Stimulated activated CD4-positive, alpha-beta T cell treated with anti-CD3 and anti-CD28 coated beads, Interleukin-4, amount 100 ng/mL, for 1 hour (primary cell): Measurements from ENCODE around the gene SELENOF.
"Not testable (repeated sequence)": the region's sequence is repeated elsewhere in the genome, so short reads cannot be mapped to it uniquely, and the experiment has no call there.

ENCODE experiments used
- DNase-seq: peaks from one replicate; pipeline ENCODE4 v3.0.0-alpha.2; 2020

SELENOF gene

DNA sequence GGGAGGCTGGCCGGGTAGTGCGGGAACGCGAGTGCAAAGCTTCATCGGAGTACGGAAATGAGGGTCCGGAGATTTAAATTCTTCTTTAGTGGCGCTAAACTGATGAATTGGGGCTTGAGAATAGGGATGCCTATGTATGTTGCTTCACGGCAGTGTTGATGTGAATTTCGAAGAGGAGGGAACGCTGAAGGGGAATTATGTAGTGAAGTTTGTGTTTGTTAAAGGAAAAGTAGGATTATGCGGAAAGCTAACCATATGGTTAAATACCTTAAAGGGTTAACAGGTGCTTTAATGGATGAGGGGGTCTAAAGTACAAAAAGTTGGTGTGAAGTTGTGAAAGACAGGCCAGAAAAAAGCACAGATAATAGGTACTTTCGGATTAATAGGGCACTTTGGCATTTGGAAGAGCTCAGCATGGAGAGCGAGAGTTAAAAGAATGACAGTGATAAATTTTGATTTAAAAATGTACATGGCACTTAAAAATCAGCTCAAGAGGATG is 1.9 kb upstream of the SELENOF start:
- DNase-seq, result no peak

DNA sequence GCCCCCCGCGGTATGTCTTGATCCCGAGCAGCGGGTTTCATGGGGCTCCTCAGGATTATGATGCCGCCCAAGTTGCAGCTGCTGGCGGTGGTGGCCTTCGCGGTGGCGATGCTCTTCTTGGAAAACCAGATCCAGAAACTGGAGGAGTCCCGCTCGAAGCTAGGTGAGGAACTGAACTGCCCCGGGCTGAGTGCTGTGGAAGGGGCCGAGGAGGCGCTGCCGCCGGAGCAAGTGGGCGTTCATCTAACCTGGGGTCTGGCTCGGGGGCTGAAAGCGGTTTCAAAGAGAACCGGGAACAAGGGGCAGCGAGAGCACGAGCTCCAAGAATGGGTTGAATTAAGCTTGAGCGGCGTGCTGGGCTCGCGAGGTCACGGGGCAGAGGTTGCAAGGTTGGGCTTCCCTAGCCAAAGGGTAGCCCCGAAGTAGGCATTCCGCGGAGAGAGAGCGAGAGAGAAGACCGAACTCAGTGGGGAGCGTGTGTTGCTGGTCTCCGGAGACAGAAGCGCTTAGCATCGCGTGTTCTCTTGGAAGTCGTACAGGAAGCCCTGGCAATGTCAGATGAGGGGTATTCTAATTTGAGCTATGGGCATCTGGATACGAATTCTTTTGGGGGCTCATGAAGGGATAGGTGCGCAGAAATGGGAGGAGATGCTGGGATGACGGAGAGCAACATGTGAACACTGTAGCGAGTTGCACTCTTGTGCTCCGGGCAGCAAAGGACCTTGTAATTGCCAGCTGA is 1.2 kb upstream of the SELENOF start:
- DNase-seq, result peak; percentile 42

DNA sequence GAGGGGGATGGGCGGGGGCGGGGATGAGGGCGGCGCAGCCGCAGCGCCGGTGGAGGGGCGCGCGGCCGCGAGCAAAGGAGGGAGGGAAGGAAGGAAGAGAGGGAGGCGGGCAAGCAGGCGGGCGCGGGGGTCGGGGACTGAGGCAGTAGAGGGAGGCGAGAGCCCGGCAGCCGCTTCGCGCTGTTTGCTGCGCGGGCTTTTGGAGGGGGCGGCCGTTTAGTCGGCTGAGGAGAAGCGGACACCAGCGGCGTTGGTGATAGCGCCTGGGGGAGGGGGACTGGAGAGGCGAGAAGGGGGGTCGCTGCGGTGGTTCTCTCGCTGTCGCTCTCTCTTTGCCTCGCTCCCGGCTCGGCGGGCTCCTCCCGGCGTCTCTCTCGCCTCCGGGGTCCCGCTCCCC is 673 bp upstream of the SELENOF start, which contains the start of gene HS2ST1:
TSS of gene HS2ST1 (plus strand) at position 35 of the 397 bp plus-strand sequence.
- no peak for DNase-seq

DNA sequence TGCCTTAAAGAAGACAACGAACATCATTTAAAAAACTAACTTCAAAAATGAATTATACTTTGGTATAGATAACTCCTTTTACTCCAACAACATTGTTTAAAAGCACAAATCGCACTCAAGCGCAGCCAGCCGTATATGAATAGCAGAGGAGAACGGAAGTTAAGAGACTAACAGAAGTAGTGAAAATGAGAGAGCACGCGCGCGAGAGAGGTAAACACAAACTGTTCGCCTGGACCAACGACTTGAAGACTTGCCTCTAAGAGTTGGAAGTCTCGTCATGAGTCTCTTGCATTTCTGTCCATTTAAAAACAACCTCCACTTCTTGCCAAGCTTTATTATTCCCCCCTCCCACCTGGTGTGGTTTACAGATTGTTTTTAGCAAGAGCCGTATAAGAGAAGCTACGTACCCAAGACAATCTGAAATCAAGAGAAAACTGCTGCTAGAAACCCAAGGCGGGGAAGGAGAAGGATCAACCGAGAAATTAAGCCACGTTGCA is 479 bp downstream of the SELENOF start:
- peak; percentile 25 for DNase-seq

DNA sequence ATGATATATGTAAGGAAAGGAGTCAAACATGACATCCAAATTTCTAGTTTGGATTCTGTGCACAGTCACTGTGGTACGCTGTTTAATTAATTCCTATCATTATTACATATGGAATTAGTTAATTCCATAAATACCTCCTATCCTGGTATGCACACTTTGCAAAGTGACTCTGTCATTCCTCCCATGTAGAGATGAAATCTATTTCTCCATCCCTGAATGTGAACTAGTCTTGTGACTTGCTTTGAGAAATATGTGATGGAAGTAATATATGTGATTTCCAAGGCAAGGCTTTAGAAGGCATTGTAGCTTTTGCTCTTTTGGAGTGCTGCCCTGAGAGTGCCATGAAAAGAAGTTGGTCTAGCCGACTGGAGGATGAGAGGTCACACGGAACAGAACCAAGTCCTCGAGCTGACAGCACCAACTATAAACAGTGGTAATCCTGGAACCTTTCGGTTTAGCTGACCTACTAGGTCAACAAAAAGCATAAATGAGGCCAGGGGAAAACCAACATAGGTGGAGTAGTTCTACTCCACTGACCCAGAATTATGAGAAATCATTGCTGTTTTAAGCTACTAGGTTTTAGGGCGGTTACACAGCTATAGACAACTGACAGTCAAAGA is 1.5 kb downstream of the SELENOF start:
- no peak for DNase-seq

DNA sequence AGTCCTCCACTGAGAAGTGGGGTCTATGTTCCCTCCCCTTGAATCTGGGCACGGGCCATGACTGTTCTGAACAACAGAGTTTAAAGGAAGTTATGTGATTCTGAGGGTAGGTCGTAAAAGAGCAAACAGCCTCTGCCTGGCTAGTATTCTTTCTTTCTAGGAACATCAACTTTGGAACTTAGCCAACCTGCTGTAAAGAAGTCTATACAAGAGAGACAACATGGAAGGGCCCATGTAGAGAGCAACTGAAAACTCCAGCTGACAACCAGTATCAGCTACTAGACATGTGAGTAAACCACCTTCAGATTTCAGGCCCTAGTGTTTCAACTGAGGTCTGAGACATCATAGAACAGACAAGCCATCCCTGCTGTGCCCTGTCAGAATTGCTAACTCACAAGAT is 7.5 kb downstream of the SELENOF start:
- no peak for DNase-seq

DNA sequence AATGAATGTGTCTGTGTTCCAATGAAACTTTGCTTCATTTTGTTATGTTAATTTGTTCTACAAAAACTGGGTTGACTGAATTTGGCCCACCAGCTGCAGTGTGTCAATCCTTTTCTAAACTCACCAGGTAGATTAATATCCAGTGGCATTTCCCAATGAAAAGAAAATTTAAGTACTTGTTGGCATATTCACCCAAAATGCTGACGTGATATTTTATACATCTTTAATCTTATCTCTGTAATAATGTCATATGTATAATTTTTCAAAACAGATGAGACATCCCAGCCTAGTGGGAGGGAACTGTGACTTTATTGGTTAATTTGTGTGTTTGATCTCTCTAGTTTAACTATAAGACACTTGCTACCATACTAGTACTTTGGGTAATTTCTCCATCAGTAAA is 8.1 kb downstream of the SELENOF start:
- DNase-seq, result no peak

DNA sequence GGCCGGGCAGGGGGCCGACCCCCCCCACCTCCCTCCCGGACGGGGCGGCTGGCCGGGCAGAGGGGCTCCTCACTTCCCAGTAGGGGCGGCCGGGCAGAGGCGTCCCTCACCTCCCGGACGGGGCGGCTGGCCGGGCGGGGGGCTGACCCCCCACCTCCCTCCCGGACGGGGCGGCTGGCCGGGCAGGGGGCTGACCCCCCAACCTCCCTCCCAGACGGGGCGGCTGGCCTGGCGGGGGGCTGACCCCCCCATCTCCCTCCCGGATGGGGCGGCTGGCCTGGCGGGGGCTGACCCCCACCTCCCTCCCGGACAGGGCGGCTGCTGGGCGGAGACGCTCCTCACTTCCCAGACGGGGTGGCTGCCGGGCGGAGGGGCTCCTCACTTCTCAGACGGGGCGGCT is 14.5 kb downstream of the SELENOF start:
- not testable (repeated sequence) for DNase-seq

DNA sequence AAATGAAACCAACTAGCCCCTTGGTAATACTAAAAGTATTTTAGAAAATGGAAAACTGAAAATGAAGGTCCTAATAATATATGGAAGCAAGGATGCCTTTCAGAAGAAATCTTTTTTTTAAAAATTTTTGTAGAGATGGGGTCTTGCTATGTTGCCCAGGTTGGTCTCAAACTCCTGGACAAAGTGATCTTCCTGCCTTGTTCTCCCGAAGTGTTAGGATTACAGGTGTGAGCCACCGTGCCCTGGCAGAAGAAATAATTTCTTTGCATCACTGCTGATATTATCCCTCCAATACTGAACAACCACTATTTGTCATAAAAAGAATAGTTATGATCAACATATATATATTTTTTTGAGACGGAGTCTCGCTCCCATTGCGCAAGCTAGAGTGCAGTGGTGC is 25.6 kb downstream of the SELENOF start:
- DNase-seq, result no peak

DNA sequence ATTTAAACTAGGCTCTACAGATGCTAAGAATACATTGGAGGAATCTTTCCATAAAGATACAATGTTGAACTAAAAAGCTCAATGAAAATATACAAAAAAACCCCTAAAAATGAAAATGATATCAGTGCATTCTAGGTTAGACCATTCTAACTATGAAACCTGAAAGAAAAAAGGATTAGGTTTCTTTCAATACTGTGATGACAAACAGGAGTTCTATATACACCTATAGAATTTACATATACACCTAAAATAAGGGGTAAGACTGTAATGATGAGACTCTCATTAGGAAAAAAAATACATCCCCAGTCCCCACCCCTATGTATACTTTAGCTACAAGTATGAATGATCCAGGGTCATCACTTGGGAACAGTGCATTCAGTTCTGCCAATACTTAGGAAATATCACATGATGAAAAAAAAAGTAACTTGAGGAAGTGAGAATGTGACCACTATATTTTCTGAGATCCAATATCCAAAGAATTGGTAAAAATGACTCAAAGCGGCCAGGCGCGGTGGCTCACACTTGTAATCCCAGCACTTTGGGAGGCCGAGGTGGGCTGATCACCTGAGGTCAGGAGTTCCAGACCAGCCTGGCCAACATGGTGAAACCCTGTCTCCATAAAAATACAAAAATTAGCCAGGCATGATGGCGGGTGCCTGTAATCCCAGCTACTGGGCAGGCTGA is 26.3 kb downstream of the SELENOF start:
- no peak for DNase-seq

DNA sequence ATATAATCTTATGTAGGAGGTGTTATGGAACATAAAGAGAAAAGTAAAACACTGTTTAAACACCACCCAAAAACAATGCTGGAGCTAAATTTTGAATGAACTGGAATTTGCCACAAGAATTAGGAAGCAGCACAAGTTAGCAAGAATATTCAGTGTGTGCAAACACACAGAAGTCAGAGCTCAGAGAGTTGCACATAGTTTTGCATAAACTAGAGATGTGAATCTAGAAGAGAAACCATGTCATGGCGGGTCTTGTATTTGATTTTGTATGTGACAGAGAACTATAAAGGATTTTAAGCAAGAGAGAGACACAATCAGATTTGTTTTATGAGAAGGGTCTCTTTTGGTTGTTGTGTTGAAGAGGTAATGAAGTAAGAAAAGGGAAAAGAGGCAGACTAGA is 38.2 kb downstream of the SELENOF start:
- no peak for DNase-seq

DNA sequence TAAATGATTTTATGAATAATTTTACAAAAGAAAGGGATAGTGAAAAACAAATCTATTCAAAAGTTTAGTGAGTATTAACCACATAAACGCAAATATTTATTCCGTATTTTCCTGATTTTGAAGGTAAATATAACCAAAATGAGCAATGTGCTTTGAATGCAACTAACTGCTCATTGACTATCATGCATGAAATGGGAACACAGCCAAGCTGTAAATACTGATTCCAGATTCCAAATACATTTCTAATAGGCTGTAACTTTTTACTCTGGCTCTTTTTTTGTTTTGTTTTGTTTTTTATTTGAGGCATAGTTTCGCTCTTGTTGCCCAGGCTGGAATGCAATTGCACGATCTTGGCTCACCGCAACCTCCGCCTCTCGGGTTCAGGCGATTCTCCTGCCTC is 41.8 kb downstream of the SELENOF start:
- no peak for DNase-seq

DNA sequence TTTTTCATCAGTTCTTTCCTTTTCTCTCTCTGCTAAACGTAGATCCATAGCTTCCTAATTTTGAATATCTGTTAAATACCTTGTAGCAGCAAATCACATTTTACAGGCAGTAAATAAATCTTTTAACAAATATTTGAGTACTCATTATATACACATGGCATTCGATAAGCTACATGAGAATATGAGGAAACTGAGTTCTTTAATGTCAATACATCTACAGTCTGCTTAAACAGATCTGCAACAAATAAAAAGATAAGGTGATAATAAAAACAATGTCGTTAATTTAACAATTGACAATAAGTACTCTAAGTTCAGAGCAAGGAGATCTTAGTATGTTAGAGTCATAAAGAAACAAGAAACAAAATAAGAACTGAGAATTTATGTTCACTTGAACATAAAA is 42.9 kb downstream of the SELENOF start:
- DNase-seq, result no peak

DNA sequence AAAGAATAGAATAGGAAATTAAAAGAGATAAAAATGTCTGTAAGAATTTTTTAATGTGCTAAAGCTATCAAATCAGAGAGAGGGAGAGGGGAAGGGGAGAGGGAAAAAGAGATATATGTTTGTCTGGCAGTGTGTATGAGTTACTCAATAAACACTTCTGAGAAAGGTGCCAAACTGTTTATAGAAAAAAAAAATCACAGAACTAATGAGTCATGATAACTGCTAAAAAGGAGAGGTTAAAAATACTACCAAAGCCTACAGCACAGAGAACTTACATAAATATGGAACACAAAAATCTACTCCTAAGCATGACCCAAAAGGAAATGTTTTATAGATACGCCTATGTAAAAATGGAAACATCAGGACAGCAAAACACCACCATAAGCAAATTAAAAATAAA is 45.4 kb downstream of the SELENOF start:
- DNase-seq, result no peak

DNA sequence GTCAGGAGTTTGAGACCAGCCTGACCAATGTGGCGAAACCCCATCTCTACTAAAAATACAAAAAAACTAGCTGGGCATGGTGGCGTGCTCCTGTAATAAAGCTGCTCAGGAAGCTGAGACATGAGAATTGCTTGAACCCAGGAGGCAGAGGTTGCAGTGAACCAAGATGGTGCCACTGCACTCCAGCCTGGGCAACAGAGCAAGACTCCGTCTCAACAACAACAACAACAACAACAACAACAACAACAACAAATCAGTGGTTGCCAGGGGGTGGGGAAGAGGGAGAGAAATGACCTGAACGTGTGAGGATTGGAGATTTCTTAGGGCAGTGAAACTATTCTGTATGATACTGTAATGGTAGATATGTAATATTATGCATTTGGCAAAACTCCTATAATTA is 46.6 kb downstream of the SELENOF start:
- DNase-seq, result not testable (repeated sequence)

DNA sequence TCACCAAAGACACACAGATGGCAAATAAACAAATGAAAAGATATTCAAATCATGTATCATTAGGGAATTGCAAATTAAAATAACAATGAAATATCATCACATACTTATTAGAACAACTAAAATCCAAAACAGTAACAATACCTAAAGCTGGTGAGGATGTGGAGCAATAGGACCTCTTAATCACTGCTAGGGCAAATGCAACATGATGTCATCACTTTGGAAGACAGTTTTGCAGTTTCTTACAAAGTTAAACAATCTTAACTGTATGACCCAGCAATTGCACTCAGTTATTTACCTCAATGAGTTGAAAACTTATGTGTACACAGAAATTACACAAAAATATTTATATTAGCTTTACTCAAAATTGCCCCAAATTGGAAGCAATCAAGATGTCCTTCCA is 47.3 kb downstream of the SELENOF start:
- no peak for DNase-seq

DNA sequence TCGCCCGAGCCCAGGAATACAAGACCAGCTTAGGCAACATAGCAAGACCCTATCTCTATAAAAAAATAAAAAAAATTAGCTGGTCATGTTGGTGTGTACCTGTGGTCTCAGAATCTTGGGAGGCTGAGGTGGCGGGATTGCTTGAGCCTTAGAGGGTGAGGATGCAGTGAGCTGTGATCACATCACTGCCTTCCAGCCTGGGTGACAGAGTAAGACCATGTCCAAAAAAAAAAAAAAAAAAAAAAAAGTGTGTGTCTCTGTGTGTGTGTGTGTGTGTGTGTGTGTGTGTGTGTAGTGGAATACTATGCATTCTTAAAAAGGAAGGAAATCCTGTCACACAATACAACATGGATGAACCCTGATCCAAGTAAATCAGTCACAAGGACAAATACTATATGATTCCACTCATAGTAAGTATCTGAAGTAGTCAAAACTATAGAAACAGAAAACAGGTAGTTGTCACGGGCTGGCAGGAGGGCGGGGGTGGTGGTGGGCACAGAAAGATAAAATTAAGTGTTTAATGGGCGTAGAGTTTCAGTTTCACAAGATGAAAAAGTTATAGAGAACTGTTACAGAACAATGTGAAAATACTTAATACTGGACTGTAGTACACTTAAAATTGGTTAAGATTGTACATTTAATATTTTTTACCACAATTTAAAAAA is 47.8 kb downstream of the SELENOF start:
- DNase-seq, result no peak

DNA sequence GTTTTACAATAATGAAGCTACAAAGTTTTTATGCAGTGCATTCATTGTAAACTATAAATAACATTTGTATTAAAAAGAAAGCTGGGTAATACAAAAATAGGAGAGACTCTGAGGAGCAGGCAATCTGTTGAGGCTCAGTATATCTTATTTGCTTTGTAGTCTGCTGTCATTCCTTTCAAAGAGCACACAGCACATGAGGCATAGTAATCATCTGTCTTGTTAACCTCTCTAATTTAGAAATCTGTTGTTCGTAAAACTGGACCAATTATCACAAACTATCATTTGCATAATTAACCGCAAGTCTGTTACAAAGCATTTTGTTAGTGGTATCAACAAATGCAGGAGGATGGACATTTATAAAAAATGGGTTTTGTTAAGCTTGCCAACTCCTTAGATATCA is 51.0 kb downstream of the SELENOF start:
- DNase-seq, result no peak

DNA sequence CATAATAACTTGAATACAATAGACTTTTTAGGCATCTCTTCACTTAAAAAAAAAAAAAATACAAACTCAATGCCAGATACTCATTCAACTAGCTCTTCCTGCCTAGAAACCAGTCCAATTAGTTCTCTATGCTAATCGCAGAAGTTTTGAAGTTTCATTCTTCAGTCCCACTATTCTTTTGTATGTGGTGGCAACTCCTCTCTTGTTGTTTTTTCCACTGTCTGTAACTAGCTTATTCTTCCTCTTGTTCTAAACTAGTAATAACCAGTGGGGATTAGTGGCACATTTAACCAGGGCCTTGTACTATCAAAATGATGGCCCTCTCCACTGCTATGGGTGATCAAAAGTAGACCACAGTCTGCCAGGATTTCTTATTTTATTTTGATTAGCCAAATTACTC is 52.5 kb downstream of the SELENOF start:
- no peak for DNase-seq

DNA sequence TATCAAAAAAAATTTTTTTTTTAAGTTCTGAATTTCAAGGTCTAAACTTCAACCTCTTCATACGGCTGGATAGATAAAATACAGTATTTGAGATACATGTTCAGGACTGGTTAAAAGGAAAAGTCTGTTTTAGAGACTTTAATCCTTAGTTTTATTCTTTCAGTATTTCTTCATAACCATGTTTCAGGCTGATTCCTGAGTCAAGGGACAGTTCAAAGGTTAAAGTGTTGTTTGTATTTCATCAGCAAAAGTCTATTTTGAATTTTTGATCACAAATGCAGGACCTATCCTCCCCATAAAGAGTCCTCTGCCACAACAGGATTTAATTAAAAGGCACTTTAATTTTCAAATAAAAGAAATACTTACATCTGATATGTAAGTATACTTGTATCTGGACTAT is 53.5 kb downstream of the SELENOF start:
- no peak for DNase-seq

DNA sequence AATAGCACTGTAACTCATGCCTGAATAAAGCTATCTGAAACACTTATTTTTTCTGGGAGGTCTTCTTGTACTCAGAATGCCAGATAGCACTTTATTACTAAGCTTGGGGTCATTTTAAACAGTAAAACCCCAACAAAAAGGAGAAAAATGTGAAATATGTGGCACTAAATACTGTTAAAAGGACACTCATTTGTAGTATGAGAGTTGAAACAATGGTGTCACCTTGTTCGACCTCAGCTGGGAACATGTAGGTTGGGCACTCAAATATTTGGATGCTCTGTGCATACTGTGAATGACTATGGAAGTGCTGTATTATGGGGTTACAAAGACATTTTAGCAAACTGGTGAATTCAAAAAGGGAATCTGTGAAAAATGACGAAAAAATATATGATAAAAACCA is 53.9 kb downstream of the SELENOF start:
- no peak for DNase-seq

DNA sequence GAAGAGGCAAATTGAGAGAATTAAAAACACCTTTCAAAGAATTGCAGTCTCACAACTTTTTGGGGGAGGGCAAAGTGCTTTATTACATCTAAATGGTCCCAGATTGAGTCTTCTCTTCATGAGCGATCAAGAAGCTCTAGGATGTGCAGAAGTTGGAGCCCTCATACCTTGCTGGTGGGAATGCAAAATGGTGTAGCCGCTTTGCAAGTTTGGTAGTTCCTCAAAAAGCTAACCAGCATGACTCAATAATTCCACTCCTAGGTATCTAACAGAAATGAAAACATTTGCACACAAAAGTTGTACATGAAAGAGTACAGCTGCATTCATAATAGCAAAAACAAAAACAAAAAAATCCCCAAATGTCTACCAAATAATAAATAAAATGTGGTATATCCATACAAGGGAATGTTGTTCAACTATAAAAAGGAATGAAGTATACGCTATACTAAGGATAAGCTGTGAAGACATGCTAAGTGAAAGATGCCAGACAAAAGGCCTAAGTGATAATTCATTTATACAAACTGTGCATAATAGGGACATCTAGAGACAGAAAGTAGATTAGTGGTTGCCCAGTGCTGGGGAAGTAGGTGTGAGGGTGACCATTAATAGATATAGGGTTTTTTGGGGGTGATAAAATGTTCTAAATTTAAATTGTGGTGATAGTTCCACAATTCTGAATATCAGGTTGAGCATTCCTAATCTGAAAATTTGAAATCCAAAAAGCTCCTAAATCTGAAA is 55.2 kb downstream of the SELENOF start:
- DNase-seq, result no peak

DNA sequence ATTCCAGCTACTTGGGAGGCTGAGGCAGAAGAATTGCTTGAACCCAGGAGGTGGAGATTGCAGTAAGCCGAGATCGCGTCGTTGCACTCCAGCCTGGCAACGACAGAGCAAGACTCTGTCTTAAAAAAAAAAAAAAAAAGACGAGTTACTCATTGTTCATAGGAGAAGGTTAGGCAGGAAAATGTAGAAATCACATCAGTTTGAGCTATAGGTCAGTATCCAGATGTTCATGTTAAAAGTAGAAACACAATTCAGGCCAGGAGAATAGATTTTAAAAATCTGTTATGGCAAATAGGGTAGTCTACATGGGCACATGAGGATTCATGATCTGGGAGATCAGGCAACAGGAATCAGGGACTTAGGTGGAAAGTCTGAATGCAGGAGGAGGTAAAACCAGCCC is 57.7 kb downstream of the SELENOF start:
- DNase-seq, result no peak
